ENCODE data around the gene PTPRJ.

Gene PTPRJ

GRCh38 chr11:48001438-48002021 lies 21.2 kb downstream of the PTPRJ start:
- POLR2A ChIA-PET, result no interaction called here

GRCh38 chr11:48002561-48002960 lies 22.2 kb downstream of the PTPRJ start:
- ChIA-PET CTCF (interaction anchor here (1.3 to 2.7 kb wide), 4 partner anchors 9 to 27 kb away, joined by 4 to 6 read pairs (median 6); no protein-coding TSS in a partner anchor), POLR2A (no interaction called here)
- DNase-seq (ENCODE audit: extremely low spot score), result no peak
- no peak for TF ChIP-seq CTCF (IDR thresholded peaks at IDR 0.05; ENCODE audit: control extremely low read depth, extremely low read depth, low read depth, missing control alignments)

More at GRCh38 chr11:48001438-48002021, 21.2 kb downstream of the PTPRJ start:
- no peak for TF ChIP-seq CTCF (IDR thresholded peaks at IDR 0.05; ENCODE audit: control extremely low read depth, extremely low read depth, low read depth, missing control alignments)
- DNase-seq (ENCODE audit: extremely low spot score), result no peak
- CTCF ChIA-PET, result interaction anchor here (0.5 to 1.9 kb wide), 4 partner anchors 14 to 1085 kb away, joined by 3 to 6 read pairs (median 4); no protein-coding TSS in a partner anchor

GRCh38 chr11:48003926-48004325 lies 23.6 kb downstream of the PTPRJ start:
- no peak for DNase-seq (ENCODE audit: extremely low spot score)
- ChIA-PET CTCF (interaction anchor here (0.9 to 2.7 kb wide), 6 partner anchors 8 to 151 kb away, joined by 3 to 6 read pairs (median 3); no protein-coding TSS in a partner anchor), POLR2A (no interaction called here)
- TF ChIP-seq CTCF (IDR thresholded peaks at IDR 0.05; ENCODE audit: control extremely low read depth, extremely low read depth, low read depth, missing control alignments), result no peak

GRCh38 chr11:48004456-48004855 lies 24.1 kb downstream of the PTPRJ start:
- no peak for DNase-seq (ENCODE audit: extremely low spot score)
- CTCF ChIA-PET, result interaction anchor here (0.9 to 2.7 kb wide), 5 partner anchors 10 to 152 kb away, joined by 3 to 6 read pairs (median 3); no protein-coding TSS in a partner anchor
- POLR2A ChIA-PET, result no interaction called here
- no peak for TF ChIP-seq CTCF (IDR thresholded peaks at IDR 0.05; ENCODE audit: control extremely low read depth, extremely low read depth, low read depth, missing control alignments)

GRCh38 chr11:48005136-48005535 lies 24.8 kb downstream of the PTPRJ start:
- ChIA-PET POLR2A (no interaction called here), CTCF (interaction anchor here (1.4 to 2.7 kb wide), 4 partner anchors 11 to 103 kb away, joined by 3 to 11 read pairs (median 5); no protein-coding TSS in a partner anchor)
- DNase-seq (ENCODE audit: extremely low spot score), result no peak
- TF ChIP-seq CTCF (IDR thresholded peaks at IDR 0.05; ENCODE audit: control extremely low read depth, extremely low read depth, low read depth, missing control alignments), result no peak

- TF ChIP-seq CTCF (IDR thresholded peaks at IDR 0.05; ENCODE audit: control extremely low read depth, extremely low read depth, low read depth, missing control alignments), result no peak
- DNase-seq (ENCODE audit: extremely low spot score), result no peak
- POLR2A ChIA-PET, result no interaction called here
- CTCF ChIA-PET, result interaction anchor here (0.6 to 2.4 kb wide), 8 partner anchors 10 to 152 kb away, joined by 3 to 11 read pairs (median 3); no protein-coding TSS in a partner anchor
Observed at GRCh38 chr11:48005831-48006270, 25.5 kb downstream of the PTPRJ start.

Data from GM10248 (cell line).